GM19463 (cell line): ENCODE data around the gene PLXNC1.

Source experiments
- ATAC-seq: cut with Tn5 transposase; IDR thresholded peaks from one replicate; pipeline ENCODE4 v1.9.1; 2021; ENCODE audit warnings: mild to moderate bottlenecking, moderate library complexity; ENCODE audit not compliant: unreplicated experiment

The PLXNC1 gene

DNA sequence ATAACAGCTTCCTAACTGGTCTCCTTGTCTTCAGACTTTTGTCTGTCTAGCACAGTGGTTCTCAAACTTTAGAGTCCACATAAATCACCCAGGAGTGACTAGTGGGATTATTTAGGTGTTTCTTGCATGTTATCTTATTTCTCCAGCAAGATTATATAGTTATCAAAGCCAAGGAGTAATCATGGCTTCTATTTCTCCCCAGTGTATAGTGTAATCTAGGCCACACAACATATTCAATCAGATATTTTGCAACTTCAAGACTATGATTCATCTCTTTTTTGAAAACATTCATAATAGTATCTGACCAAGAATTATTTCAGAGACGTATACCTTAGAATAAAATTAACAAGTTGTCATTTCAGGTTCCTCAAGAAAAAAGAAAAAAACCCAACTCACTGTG is 179.4 kb downstream of the PLXNC1 start:
- no peak for ATAC-seq

DNA sequence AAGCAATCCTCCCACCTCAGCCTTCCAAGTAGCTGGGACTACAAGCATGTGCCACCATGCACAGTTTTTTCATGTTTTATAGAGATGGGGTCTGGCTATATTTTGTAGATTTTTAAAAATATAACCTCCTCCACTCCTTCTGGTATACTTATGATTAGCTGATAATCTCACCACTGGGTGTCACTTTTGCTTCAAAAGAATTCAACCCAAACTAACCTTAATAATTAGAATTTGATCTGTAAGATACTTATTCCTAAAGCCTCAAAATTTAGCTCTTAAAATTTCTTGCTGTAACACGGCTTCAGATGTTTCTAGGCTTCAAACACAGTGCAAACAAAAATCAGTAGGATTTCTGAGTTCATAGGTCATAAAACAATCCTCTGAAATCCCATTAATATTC is 181.0 kb downstream of the PLXNC1 start:
- no peak for ATAC-seq

DNA sequence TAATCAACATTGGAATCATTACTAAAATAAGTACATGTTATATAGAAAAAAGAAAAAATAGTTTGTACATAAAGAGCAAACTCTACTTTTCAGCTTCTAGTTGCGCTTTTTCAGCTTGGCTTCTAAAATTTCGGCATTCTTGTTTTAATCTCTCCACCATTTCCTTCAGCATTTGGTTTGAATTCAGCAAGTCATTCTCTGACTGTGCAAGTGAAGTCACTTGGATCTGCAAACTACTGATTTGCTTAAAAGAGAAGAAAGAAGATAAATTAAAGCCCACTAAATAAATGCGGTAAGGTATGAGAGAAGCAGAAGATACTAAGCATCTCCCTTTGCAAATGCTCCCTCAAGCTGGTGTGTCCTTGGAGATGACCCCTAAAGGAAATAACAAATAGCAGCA is 185.0 kb downstream of the PLXNC1 start:
- ATAC-seq: no peak

DNA sequence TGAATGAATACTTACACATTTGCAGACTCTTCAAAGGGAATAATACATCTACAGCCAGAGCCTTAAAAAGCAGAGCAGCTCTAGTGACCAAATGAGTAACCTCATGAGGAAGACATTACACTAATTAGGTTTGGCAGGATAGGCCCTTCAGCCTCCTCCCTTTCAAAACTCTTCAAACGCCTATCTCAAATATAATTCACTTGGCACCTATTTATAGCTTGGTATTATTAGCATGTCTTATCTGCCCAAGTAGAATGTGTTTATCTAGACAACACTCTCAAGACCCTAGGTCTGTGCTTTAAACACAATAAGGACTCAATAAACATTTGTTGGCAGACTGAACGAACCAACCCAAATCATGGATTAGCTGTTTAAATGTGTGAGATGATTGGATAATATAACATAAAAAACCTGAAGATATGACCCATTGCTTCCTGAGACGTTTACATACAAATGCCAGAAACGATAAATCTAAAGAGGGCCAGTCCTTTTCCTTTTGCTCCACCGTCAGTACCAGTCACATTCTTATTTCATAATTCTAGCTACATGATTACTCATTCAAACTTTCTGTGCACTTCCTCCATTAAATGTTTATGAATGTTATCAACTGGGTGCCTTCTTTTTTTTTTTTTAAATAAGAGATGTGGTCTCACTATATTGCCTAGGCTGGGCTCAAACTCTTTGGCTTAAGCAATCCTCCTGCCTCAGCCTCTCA is 188.0 kb downstream of the PLXNC1 start:
- no peak for ATAC-seq

DNA sequence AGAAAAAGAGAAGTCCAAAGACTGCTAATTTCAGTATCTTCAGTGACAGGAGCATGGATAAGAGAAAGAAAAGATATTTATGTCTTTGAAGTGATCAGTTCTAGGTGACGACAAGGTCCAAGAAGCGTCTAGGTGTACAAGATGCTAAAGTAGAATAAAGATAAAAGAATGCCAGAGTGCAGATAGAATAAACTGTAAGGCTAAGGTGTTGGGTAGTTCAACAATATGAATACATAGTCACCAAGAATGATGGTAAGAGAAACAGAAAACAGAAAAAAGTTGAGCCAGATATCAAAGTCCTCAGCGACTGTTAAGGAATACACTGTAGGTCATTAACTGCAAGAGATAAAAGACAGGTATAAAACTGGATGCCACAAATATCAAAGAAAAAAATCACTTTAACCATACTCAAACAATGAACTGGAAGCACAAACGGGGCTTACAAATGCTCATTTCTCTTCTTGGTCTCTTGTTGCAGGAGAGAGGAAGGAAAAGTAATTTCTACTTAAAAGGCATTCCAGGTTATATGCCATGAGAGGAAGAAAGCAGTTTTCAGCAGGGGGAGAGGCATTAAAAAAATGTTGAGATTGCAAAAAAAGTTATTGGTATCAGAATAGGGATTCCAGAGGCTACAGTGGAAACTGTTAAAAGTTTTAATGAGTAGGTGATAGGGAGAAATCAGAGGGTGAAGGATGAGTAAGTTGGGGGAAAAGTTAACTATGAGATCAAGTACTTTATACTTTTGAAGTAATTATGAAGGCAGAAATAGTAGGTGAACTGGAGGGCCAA is 189.8 kb downstream of the PLXNC1 start:
- ATAC-seq: no peak

DNA sequence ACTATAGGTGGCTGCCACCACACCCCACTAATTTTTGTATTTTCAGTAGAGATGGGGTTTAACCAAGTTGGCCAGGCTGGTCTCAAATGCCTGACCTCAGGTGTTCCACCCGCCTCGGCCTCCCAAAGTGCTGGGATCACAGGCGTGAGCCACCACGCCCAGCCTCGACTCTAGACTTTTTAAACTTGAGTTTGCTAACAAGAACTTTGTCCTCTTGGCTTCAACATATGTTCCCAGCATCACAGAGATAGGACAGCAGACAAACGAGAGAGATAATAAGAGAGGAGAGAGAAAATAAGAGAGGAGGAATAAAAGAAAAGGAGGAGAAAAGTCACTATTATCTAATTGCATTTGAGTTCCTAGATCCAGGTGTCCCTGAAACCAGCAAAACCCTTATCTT is 192.2 kb downstream of the PLXNC1 start:
- no peak for ATAC-seq

DNA sequence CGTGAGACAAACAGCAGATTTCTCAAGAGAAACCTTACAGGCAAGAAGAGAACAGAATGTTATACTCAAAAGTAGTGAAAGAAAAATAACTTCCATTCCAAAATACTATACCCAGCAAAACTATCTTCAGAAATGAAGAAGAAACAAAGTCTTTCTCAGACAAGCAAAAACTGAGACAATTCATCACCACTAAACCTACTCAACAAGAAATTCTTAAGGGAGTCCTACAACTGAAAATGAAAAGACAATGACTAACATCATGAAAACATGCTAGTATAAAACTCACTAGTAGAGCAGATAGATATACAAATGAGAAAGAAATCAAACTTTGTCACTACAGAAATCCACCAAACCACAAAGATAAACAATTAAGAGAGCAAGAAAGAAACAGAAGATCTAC is 204.8 kb downstream of the PLXNC1 start:
- ATAC-seq: no peak
